ENCODE data around the gene BCAS4.

Gene BCAS4

GRCh38 chr20:50821257-50821921 is 26.5 kb downstream of the BCAS4 start:
- no peak for DNase-seq

- DNase-seq, result no peak
Measured at GRCh38 chr20:50821994-50822393, 27.1 kb downstream of the BCAS4 start.

- no peak for DNase-seq
Measured at GRCh38 chr20:50823319-50823718, 28.5 kb downstream of the BCAS4 start.

GRCh38 chr20:50824137-50824536 is 29.3 kb downstream of the BCAS4 start:
- DNase-seq, result no peak

- no peak for DNase-seq
Measured at GRCh38 chr20:50826121-50826520, 31.3 kb downstream of the BCAS4 start.

GRCh38 chr20:50828363-50829136 is 33.7 kb downstream of the BCAS4 start:
- no peak for DNase-seq

GRCh38 chr20:50831622-50832021 is 36.8 kb downstream of the BCAS4 start:
- DNase-seq, result peak in 24 of 56 donors; percentile 2 to 65 (median 26)

GRCh38 chr20:50834599-50835005 is 39.7 kb downstream of the BCAS4 start:
- no peak for DNase-seq

GRCh38 chr20:50837532-50838321 is 42.9 kb downstream of the BCAS4 start:
- DNase-seq, result peak in 2 of 56 donors; percentile 4 to 29

- no peak for DNase-seq
Measured at GRCh38 chr20:50838322-50838625, 43.4 kb downstream of the BCAS4 start.

GRCh38 chr20:50838707-50839385 is 44.0 kb downstream of the BCAS4 start:
- no peak for DNase-seq

- DNase-seq, result no peak
Measured at GRCh38 chr20:50842821-50843220, 48.0 kb downstream of the BCAS4 start.

GRCh38 chr20:50843331-50844276 is 48.7 kb downstream of the BCAS4 start:
- DNase-seq, result no peak

GRCh38 chr20:50844430-50845100 is 49.7 kb downstream of the BCAS4 start:
- no peak for DNase-seq

GRCh38 chr20:50845566-50846215 is 50.8 kb downstream of the BCAS4 start:
- no peak for DNase-seq

GRCh38 chr20:50848341-50848808 is 53.5 kb downstream of the BCAS4 start:
- DNase-seq, result peak in 24 of 56 donors; percentile 1 to 50 (median 12)

GRCh38 chr20:50848846-50849673 is 54.2 kb downstream of the BCAS4 start:
- DNase-seq, result peak in 7 of 56 donors; percentile 4 to 24 (median 11)

GRCh38 chr20:50850721-50851286 is 55.9 kb downstream of the BCAS4 start:
- DNase-seq, result no peak
